CD4-positive, alpha-beta T cell treated with Interleukin-17A for 4 hours (primary cell): Measurements from ENCODE around the gene PTK7.
"Not testable (repeated sequence)": the region's sequence is repeated elsewhere in the genome, so short reads cannot be mapped to it uniquely, and the experiment has no call there.

Experiments
- DNase-seq: peaks from one replicate; pipeline ENCODE4 v3.0.0-alpha.2; 2020; ENCODE audit warnings: mixed read lengths

The PTK7 gene

GRCh38 chr6:43054206-43054943 lies 21.7 kb upstream of the PTK7 start:
- no peak for DNase-seq

- DNase-seq = no peak
These were observed 20.1 kb upstream of the PTK7 start for GRCh38 chr6:43055966-43056365.

GRCh38 chr6:43058531-43058930 lies 17.6 kb upstream of the PTK7 start:
- DNase-seq = no peak

GRCh38 chr6:43059168-43060033 lies 16.7 kb upstream of the PTK7 start, which contains the start of the genes KLC4 and MRPL2:
TSS of gene KLC4 (plus strand) at chr6:43059631. CDS start at chr6:43061336, 1,705 bp downstream.
TSS of gene MRPL2 (minus strand) at chr6:43059434. CDS start at chr6:43059381, 53 bp downstream.
- peak; percentile 99 for DNase-seq

- no peak for DNase-seq
These were observed 15.9 kb upstream of the PTK7 start for GRCh38 chr6:43060034-43060754.

GRCh38 chr6:43060755-43061633 lies 15.1 kb upstream of the PTK7 start:
- no peak for DNase-seq

- no peak for DNase-seq
These were observed 14.3 kb upstream of the PTK7 start for GRCh38 chr6:43061861-43062260.

GRCh38 chr6:43062818-43063217 lies 13.3 kb upstream of the PTK7 start:
- DNase-seq = no peak

- DNase-seq = peak; percentile 22
These were observed 6.0 kb upstream of the PTK7 start for GRCh38 chr6:43070028-43070632.

- DNase-seq = no peak
These were observed 1.1 kb upstream of the PTK7 start for GRCh38 chr6:43074847-43075669.

- no peak for DNase-seq
These were observed 584 bp downstream of the PTK7 start for GRCh38 chr6:43076464-43077332.

GRCh38 chr6:43077333-43077809 lies 1.3 kb downstream of the PTK7 start:
- no peak for DNase-seq

- DNase-seq = no peak
These were observed 1.9 kb downstream of the PTK7 start for GRCh38 chr6:43077981-43078511.

GRCh38 chr6:43078691-43079090 lies 2.6 kb downstream of the PTK7 start:
- DNase-seq = no peak

- no peak for DNase-seq
These were observed 4.9 kb downstream of the PTK7 start for GRCh38 chr6:43081043-43081442.

GRCh38 chr6:43081922-43082321 lies 5.8 kb downstream of the PTK7 start:
- not testable (repeated sequence) for DNase-seq

GRCh38 chr6:43082806-43083655 lies 6.9 kb downstream of the PTK7 start:
- no peak for DNase-seq

- no peak for DNase-seq
These were observed 10.0 kb downstream of the PTK7 start for GRCh38 chr6:43086022-43086658.
